ENCODE measurements around the gene ZNF469. TPM values are rescaled to one million over a fixed set of nuclear protein-coding genes. Genes with fewer than 3 reads are reported as not detected.

The ZNF469 gene
- total and polyA plus RNA-seq, 4 donors, result 0.04 to 0.50 (median 0.36) TPM

DNA sequence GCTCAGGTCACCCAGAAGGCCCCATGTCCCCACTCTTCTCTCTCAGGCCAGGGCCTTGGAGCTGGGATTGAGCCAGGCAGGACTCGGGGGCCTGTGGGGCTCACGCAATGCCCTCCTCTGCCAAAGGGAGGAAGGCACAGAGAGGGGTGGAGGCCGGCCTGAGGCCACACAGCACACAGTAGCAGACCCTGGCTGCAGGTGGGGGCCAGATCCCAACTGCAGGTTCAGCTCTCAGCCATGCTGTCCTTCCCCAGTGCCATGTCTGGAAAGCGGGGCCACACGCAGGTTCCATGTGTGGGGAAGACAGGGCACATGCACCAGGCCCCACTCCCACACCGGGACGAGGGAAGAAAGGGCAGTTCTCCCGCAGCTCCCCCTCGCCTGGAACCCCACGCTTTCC, 37.0 kb downstream of the ZNF469 start (continued):
- TF ChIP-seq, protein P1, sequence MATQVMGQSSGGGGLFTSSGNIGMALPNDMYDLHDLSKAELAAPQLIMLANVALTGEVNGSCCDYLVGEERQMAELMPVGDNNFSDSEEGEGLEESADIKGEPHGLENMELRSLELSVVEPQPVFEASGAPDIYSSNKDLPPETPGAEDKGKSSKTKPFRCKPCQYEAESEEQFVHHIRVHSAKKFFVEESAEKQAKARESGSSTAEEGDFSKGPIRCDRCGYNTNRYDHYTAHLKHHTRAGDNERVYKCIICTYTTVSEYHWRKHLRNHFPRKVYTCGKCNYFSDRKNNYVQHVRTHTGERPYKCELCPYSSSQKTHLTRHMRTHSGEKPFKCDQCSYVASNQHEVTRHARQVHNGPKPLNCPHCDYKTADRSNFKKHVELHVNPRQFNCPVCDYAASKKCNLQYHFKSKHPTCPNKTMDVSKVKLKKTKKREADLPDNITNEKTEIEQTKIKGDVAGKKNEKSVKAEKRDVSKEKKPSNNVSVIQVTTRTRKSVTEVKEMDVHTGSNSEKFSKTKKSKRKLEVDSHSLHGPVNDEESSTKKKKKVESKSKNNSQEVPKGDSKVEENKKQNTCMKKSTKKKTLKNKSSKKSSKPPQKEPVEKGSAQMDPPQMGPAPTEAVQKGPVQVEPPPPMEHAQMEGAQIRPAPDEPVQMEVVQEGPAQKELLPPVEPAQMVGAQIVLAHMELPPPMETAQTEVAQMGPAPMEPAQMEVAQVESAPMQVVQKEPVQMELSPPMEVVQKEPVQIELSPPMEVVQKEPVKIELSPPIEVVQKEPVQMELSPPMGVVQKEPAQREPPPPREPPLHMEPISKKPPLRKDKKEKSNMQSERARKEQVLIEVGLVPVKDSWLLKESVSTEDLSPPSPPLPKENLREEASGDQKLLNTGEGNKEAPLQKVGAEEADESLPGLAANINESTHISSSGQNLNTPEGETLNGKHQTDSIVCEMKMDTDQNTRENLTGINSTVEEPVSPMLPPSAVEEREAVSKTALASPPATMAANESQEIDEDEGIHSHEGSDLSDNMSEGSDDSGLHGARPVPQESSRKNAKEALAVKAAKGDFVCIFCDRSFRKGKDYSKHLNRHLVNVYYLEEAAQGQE (IDR thresholded peaks at IDR 0.05), result no peak
- TF ChIP-seq FOXA1 (IDR thresholded peaks at IDR 0.05), result no peak

DNA sequence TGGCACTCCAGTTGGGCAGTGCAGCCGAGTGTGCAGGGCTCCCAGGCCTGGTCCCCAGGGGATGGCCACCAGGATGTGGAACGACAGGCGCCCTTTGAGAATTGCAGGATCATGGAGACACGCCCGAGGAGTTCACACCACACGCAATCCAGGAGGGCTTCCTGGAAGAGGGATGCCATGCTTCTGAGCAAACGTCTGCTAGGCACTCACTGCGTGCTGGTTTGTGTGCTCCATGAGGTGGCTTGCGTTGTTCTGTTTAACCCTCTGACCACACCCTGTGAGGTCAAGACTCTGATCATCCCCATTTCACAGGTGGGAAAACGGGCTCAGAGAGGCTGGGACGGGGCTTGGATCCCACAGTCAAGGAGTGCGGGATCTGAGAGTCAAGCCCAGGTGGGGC, 37.7 kb downstream of the ZNF469 start:
- no peaks in the 10 kb centered on the region for H3K27me3 ChIP-seq (ENCODE audit: control insufficient read depth in 4 of 4, insufficient read depth in 4 of 4, low read length in 3 of 4)
- no peaks in the 10 kb centered on the region for H3K36me3 ChIP-seq (ENCODE audit: control insufficient read depth in 4 of 4, insufficient read depth in 3 of 4, low read depth in 1 of 4, low read length in 3 of 4)
- no peaks in the 10 kb centered on the region for H3K4me1 ChIP-seq (ENCODE audit: control insufficient read depth in 4 of 4, insufficient read depth in 4 of 4, low read length in 3 of 4)
- 83% methylated on average over 12 of the region's 12 CpGs for WGBS
- DNase-seq (ENCODE audit: low spot score), result no peak
- H3K27ac ChIP-seq (ENCODE audit: low read depth in 1 of 2, low read length in 2 of 2), result no peak overlapping the region
- no peak overlapping the region for H3K4me3 ChIP-seq (ENCODE audit: low read depth in 1 of 3, low read length in 3 of 3)
- TF ChIP-seq HNF4A (conservative IDR thresholded peaks at IDR 0.05), result no peak
- TF ChIP-seq, protein P1 (IDR thresholded peaks at IDR 0.05), result no peak
- TF ChIP-seq, protein P2, sequence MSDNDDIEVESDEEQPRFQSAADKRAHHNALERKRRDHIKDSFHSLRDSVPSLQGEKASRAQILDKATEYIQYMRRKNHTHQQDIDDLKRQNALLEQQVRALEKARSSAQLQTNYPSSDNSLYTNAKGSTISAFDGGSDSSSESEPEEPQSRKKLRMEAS (IDR thresholded peaks at IDR 0.05), result no peak
- no peak for TF ChIP-seq HNF4G (IDR thresholded peaks at IDR 0.05)
- TF ChIP-seq JUND (IDR thresholded peaks at IDR 0.05), result no peak
- no peak for TF ChIP-seq RAD21 (IDR thresholded peaks at IDR 0.05)
- TF ChIP-seq, protein P3, sequence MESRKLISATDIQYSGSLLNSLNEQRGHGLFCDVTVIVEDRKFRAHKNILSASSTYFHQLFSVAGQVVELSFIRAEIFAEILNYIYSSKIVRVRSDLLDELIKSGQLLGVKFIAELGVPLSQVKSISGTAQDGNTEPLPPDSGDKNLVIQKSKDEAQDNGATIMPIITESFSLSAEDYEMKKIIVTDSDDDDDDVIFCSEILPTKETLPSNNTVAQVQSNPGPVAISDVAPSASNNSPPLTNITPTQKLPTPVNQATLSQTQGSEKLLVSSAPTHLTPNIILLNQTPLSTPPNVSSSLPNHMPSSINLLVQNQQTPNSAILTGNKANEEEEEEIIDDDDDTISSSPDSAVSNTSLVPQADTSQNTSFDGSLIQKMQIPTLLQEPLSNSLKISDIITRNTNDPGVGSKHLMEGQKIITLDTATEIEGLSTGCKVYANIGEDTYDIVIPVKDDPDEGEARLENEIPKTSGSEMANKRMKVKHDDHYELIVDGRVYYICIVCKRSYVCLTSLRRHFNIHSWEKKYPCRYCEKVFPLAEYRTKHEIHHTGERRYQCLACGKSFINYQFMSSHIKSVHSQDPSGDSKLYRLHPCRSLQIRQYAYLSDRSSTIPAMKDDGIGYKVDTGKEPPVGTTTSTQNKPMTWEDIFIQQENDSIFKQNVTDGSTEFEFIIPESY (IDR thresholded peaks at IDR 0.05), result no peak
- no peak for TF ChIP-seq FOXA2 (IDR thresholded peaks at IDR 0.05)
- TF ChIP-seq FOXA1 (IDR thresholded peaks at IDR 0.05), result no peak
- no peaks in the 10 kb centered on the region for H3K9me3 ChIP-seq (ENCODE audit: control insufficient read depth in 4 of 4, low read length in 3 of 4)
- no peak overlapping the region for H3K9ac ChIP-seq (ENCODE audit: low read depth in 1 of 2, low read length in 2 of 2)

DNA sequence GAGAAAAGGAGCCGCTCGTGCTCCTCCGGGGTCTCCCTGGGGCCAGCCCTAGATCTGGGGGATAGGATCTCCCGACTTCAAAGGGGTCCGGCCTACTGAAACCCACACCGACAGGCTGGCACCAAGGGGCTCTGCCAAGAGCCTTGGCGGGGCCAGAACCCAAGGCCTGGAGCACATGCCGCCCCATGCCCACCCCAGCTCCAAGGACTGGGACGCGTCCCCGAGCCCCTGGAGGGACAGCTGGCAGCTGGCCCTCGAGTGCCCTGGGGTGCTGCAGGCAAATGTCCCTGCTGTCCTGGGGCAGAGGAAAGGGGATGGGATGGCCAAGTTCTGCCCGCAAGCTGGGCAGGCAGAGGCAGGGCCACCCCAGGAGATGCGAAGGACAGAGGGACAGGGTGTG, 38.5 kb downstream of the ZNF469 start:
- no peak for DNase-seq (ENCODE audit: low spot score)
- no peak overlapping the region for H3K27ac ChIP-seq (ENCODE audit: low read depth in 1 of 2, low read length in 2 of 2)
- WGBS, result 82% methylated on average over 14 of the region's 14 CpGs
- TF ChIP-seq FOXA1 (IDR thresholded peaks at IDR 0.05) (no peak), HNF4G (IDR thresholded peaks at IDR 0.05) (no peak), YY1 (IDR thresholded peaks at IDR 0.05) (no peak), TAF1 (conservative IDR thresholded peaks at IDR 0.05) (no peak), EGR1 (IDR thresholded peaks at IDR 0.05; ENCODE audit: low read depth in 2 of 2) (no peak), GABPA (IDR thresholded peaks at IDR 0.05 in 1 of 2, conservative IDR thresholded peaks at IDR 0.05 in 1 of 2) (no peak), RAD21 (IDR thresholded peaks at IDR 0.05) (no peak), RXRA (IDR thresholded peaks at IDR 0.05) (no peak)
- TF ChIP-seq, protein P3 (IDR thresholded peaks at IDR 0.05), result no peak
- TF ChIP-seq, protein P1 (IDR thresholded peaks at IDR 0.05), result no peak
- TF ChIP-seq, protein P2 (IDR thresholded peaks at IDR 0.05), result no peak

More for the DNA sequence above, 38.5 kb downstream of the ZNF469 start:
- Histone ChIP-seq H3K4me1 (ENCODE audit: control insufficient read depth in 4 of 4, insufficient read depth in 4 of 4, low read length in 3 of 4) (no peaks in the 10 kb centered on the region), H3K9me3 (ENCODE audit: control insufficient read depth in 4 of 4, low read length in 3 of 4) (no peaks in the 10 kb centered on the region), H3K36me3 (ENCODE audit: control insufficient read depth in 4 of 4, insufficient read depth in 3 of 4, low read depth in 1 of 4, low read length in 3 of 4) (no peaks in the 10 kb centered on the region), H3K4me3 (ENCODE audit: low read depth in 1 of 3, low read length in 3 of 3) (no peak overlapping the region), H3K9ac (ENCODE audit: low read depth in 1 of 2, low read length in 2 of 2) (no peak overlapping the region), H3K27me3 (ENCODE audit: control insufficient read depth in 4 of 4, insufficient read depth in 4 of 4, low read length in 3 of 4) (no peaks in the 10 kb centered on the region)
